Measurements from ENCODE around the gene FXR1. TPM values are rescaled to one million over a fixed set of nuclear protein-coding genes. Genes with fewer than 3 reads are reported as not detected.
A peak's percentile ranks its signal among the peaks of the same experiment; 100 is the strongest.

The FXR1 gene
- total and polyA plus RNA-seq, 2 of the 13 experiments (the other 11 are each of a cell fraction or from before 2014, with no cell fraction given): 104 to 132 TPM

- TF ChIP-seq HCFC1 (IDR thresholded peaks at IDR 0.05; ENCODE audit: low read depth, low read length) (no peak), ZNF207 (IDR thresholded peaks at IDR 0.05; ENCODE audit: borderline replicate concordance) (no peak), MBD4 (IDR thresholded peaks at IDR 0.05; ENCODE audit: borderline replicate concordance, low read length) (no peak), BRF2 (CRISPR knock-in tag; IDR thresholded peaks at IDR 0.05) (no peak), ZGPAT (CRISPR knock-in tag; IDR thresholded peaks at IDR 0.05) (no peak), CREB3 (CRISPR knock-in tag; IDR thresholded peaks at IDR 0.05) (no peak), HNF4G (IDR thresholded peaks at IDR 0.05; ENCODE audit: borderline replicate concordance, low read depth, low read length) (no peak), HNF4G (CRISPR knock-in tag; IDR thresholded peaks at IDR 0.05; ENCODE audit: borderline replicate concordance, low read depth) (no peak)
- intact Hi-C loops (cut with micrococcal nuclease; ENCODE audit: unreplicated experiment): no loop called here
- ChIA-PET POLR2A (no interaction called here), CTCF (ENCODE audit: low intra/inter-chr PET ratio, low total read pairs) (no interaction called here)
- DNase-seq (ENCODE audit: low spot score): no peak
- no TSS peak for BruUV-seq (replicated peaks)
- H3K36me3 ChIP-seq (replicated peaks in 1 of 2; ENCODE audit: control insufficient read depth in 1 of 2, insufficient read depth in 2 of 2, low read length in 2 of 2): no peaks in the 10 kb centered on the region
- in situ Hi-C loops (cut with HindIII; ENCODE audit: extremely low pct_ligation_motif_present, low pct_unique_long_range_greater_than_20kb): no loop called here
- H3K27me3 ChIP-seq (ENCODE audit: control insufficient read depth in 1 of 2, insufficient read depth in 2 of 2, low read length in 2 of 2): peaks cover 0 to 21% of the 10 kb centered on the region in 2 experiments; a peak in 3 of 5 replicates
- WGBS (ENCODE audit: low lambda C conversion rate): 23% methylated on average over 28 of the region's 28 CpGs
- H4K20me1 ChIP-seq (ENCODE audit: insufficient read depth, low read length): no peaks in the 10 kb centered on the region
- H3K9ac ChIP-seq (ENCODE audit: insufficient read depth, low read depth, low read length): no peak overlapping the region
- no peaks in the 10 kb centered on the region for H3K9me3 ChIP-seq (ENCODE audit: low read length)
- H3K79me2 ChIP-seq (ENCODE audit: insufficient read depth, low read length): no peaks in the 10 kb centered on the region
- ATAC-seq: peak; percentile 93
- H3K4me3 ChIP-seq (replicated peaks in 1 of 3; ENCODE audit: insufficient read depth in 1 of 3, low read depth in 2 of 3, low read length in 3 of 3): no peak overlapping the region; a peak in 1 of 6 replicates
- H3K27ac ChIP-seq (ENCODE audit: extremely low read length, insufficient read depth, low read length): no peak overlapping the region
- no peak for FAIRE-seq
- peak overlapping the region; percentile 29 for H3K4me2 ChIP-seq (ENCODE audit: low read depth, low read length)
- H3K4me1 ChIP-seq (ENCODE audit: insufficient read depth, low read length): no peaks in the 10 kb centered on the region
- H2AFZ ChIP-seq (ENCODE audit: low read length): no peak overlapping the region
These were observed 42.3 kb upstream of the FXR1 start for GRCh38 chr3:180870008-180870699.
